ENCODE data around the gene PDZRN3. TPM values are rescaled to one million over a fixed set of nuclear protein-coding genes. Genes with fewer than 3 reads are reported as not detected.

PDZRN3 gene
- total RNA-seq, 2 experiments from 2014 or later, result not detected

DNA sequence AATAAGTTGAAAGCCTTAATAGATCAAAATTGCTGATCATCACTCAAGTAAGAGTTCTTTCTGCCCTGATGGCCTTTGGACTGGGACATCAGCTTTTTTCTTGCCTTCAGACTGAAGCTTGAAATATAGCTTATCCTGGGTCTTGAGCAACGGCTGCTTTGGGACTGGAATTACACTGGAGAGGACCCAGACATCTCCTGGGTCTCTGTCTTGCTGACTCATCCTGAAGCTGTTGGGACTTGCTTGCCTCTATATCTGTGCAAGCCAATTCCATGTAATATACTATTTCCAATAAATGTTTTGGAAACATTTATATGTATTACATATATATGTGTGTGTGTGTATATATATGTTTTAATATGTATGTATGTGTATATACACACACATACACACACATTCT is 260.2 kb downstream of the PDZRN3 start:
- Mint-ChIP-seq H3K4me1 (ENCODE audit: low read depth) (no peaks in the 10 kb centered on the region), H3K27ac (no peak overlapping the region), H3K4me3 (no peak overlapping the region), H3K36me3 (ENCODE audit: low read depth) (no peaks in the 10 kb centered on the region), H3K9me3 (peaks cover 3% of the 10 kb centered on the region), H3K27me3 (no peaks in the 10 kb centered on the region)
- DNase-seq (no peak), ATAC-seq (no peak)
- TF ChIP-seq CTCF (IDR thresholded peaks at IDR 0.05), result no peak
- POLR2A ChIA-PET, result no interaction called here
- intact Hi-C loops (cut with micrococcal nuclease), result no loop called here
- CTCF ChIA-PET, result no interaction called here

GRCh38 chr3:73363093-73363492 is 261.6 kb downstream of the PDZRN3 start:
- H3K36me3 Mint-ChIP-seq (ENCODE audit: low read depth), result no peaks in the 10 kb centered on the region
- no peaks in the 10 kb centered on the region for H3K27me3 Mint-ChIP-seq
- H3K27ac Mint-ChIP-seq, result no peak overlapping the region
- H3K4me3 Mint-ChIP-seq, result no peak overlapping the region
- no peak for DNase-seq
- TF ChIP-seq CTCF (IDR thresholded peaks at IDR 0.05), result no peak
- intact Hi-C loops (cut with micrococcal nuclease), result no loop called here
- CTCF ChIA-PET, result no interaction called here
- ATAC-seq, result no peak
- POLR2A ChIA-PET, result no interaction called here
- H3K4me1 Mint-ChIP-seq (ENCODE audit: low read depth), result no peaks in the 10 kb centered on the region
- peaks cover 3% of the 10 kb centered on the region for H3K9me3 Mint-ChIP-seq

DNA sequence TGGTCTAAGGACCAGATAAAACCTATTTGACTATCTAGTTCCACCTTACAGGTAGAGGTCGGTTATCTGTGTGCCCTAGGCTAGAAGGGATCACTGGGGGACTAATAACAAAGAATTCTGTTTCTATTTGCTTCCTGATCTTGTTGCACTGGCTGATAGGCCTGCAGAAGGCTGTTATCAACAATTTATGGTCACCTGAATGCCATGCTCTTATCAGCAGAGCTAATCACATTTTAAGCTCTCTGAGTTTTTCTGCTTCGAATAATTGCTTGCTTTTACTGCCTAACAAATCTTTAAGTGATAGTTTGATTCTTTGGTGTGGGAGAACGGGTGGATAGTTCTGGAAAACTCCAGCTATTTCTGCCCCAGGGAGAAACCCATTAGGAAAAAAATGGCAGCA is 263.1 kb downstream of the PDZRN3 start:
- intact Hi-C loops (cut with micrococcal nuclease), result no loop called here
- no peaks in the 10 kb centered on the region for H3K27me3 Mint-ChIP-seq
- no peaks in the 10 kb centered on the region for H3K4me1 Mint-ChIP-seq (ENCODE audit: low read depth)
- H3K9me3 Mint-ChIP-seq, result peaks cover 3% of the 10 kb centered on the region
- ChIA-PET CTCF (no interaction called here), POLR2A (no interaction called here)
- H3K27ac Mint-ChIP-seq, result no peak overlapping the region
- H3K4me3 Mint-ChIP-seq, result no peak overlapping the region
- H3K36me3 Mint-ChIP-seq (ENCODE audit: low read depth), result no peaks in the 10 kb centered on the region
- ATAC-seq, result no peak
- no peak for DNase-seq
- no peak for TF ChIP-seq CTCF (IDR thresholded peaks at IDR 0.05)

- CTCF ChIA-PET, result no interaction called here
These were observed 271.0 kb downstream of the PDZRN3 start for GRCh38 chr3:73353649-73354217.

More at GRCh38 chr3:73353649-73354217, 271.0 kb downstream of the PDZRN3 start:
- no peak for TF ChIP-seq CTCF (IDR thresholded peaks at IDR 0.05)
- Mint-ChIP-seq H3K27me3 (peaks cover 1% of the 10 kb centered on the region), H3K4me3 (no peak overlapping the region), H3K9me3 (no peaks in the 10 kb centered on the region), H3K4me1 (ENCODE audit: low read depth) (no peaks in the 10 kb centered on the region), H3K27ac (no peak overlapping the region), H3K36me3 (ENCODE audit: low read depth) (no peaks in the 10 kb centered on the region)
- DNase-seq (no peak), ATAC-seq (no peak)
- POLR2A ChIA-PET, result no interaction called here
- intact Hi-C loops (cut with micrococcal nuclease), result no loop called here

Measured in activated CD8-positive, alpha-beta T cell treated with anti-CD3 and anti-CD28 coated beads for 36 hours (primary cell).